Calu3 (cell line): ENCODE measurements around the gene RABAC1. TPM values are rescaled to one million over a fixed set of nuclear protein-coding genes. Genes with fewer than 3 reads are reported as not detected.

Source experiments
- BruUV-seq: library from RNA; stranded (reverse); fragments of 400-500 nt; replicated peaks from 2 replicates; lab custom pipeline; 2021; lab: Mats Ljungman, UMichigan
- CTCF ChIA-PET: fragments of 300-600 bp; sonication (Branson Sonifier 250); formaldehyde crosslinking; loops from one replicate; lab custom pipeline; 2022; ENCODE audit warnings: antibody characterized with exemption; lab: Charles Lee
- DNase-seq: peaks from one replicate; pipeline ENCODE4 v3.0.0; 2022
- H3K27ac Mint-ChIP-seq: one replicate; pipeline ENCODE4 v1.8.0; 2022; ENCODE audit warnings: mixed read lengths; ENCODE audit not compliant: unreplicated experiment
- H3K27me3 Mint-ChIP-seq: one replicate; pipeline ENCODE4 v1.8.0; 2022; ENCODE audit warnings: mixed read lengths; ENCODE audit not compliant: unreplicated experiment
- H3K36me3 Mint-ChIP-seq: one replicate; pipeline ENCODE4 v1.8.0; 2022; ENCODE audit warnings: mild to moderate bottlenecking, moderate library complexity, mixed read lengths; ENCODE audit not compliant: insufficient read depth, unreplicated experiment
- H3K4me1 Mint-ChIP-seq: one replicate; pipeline ENCODE4 v1.8.0; 2022; ENCODE audit warnings: mild to moderate bottlenecking, low read depth, mixed read lengths; ENCODE audit not compliant: unreplicated experiment
- H3K4me3 Mint-ChIP-seq: one replicate; pipeline ENCODE4 v1.8.0; 2022; ENCODE audit warnings: mild to moderate bottlenecking, low read depth, moderate library complexity, mixed read lengths; ENCODE audit not compliant: unreplicated experiment
- H3K9me3 Mint-ChIP-seq: one replicate; pipeline ENCODE4 v1.8.0; 2022; ENCODE audit warnings: low read depth, mixed read lengths; ENCODE audit not compliant: unreplicated experiment
- intact Hi-C: fragments of 100-400 bp; cut with micrococcal nuclease; formaldehyde crosslinking; loops from one replicate; pipeline ENCODE4 v1.10.0; 2022; ENCODE audit not compliant: unreplicated experiment
- total RNA-seq: library from RNA; stranded (reverse); gene quantifications from 2 replicates; pipeline ENCODE4 v1.2.3, GENCODE V29; 2022
- TF ChIP-seq, protein P1 (sequence below): fragments of 200-600 bp; IDR thresholded peaks from one replicate; pipeline ENCODE4 v1.8.0; 2022; ENCODE audit warnings: antibody characterized with exemption; ENCODE audit not compliant: unreplicated experiment

The RABAC1 gene
- total RNA-seq, 1 experiment from 2014 or later: 116 TPM

DNA sequence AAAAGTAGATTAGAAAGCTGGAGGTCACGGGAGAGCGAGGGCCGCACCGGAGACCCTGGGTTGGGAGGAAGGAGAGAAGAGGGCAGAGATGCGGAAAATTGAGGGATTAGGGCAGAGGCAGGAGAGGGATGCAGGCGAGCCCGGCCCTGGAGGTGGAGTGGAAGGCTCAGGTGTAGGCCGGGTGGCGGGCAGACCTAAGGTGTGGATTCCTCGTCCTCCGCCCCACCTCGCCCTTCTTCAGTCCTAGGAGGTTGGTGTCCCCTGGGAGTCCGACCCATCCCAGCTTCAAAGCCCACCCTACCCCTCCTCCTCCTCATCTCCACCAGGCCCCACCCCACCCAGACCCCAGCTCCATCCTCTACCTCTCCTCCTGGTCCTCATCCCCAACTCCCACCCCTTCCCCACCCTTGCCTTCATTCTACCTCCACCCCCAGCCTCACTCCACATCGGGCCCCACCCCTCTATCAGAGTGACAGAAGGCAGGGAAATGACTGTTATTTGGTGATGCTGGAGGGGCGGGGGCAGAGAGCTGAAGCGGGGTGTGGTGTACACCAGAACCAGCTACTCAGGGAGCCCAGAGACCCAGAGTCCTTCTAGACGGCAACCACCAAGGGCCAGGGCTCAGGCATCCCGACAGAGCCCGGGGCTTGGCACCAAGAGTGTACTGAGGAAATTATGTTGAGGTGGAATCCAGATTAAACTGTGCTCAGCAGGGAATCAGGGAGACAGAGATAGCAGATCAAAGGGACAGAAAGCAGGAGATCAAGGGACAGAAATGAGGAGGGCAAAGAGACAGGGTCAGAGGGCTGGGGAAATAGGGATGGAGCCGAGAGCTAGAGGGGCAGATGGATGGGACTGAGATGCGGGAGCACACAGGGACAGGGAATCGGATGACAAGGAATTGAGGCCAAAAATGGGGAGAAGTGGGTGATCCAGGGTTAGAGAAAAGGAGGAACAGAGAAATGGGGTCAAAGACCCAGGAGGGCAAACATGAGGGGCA is 37.2 kb downstream of the RABAC1 start:
- DNase-seq: no peak

DNA sequence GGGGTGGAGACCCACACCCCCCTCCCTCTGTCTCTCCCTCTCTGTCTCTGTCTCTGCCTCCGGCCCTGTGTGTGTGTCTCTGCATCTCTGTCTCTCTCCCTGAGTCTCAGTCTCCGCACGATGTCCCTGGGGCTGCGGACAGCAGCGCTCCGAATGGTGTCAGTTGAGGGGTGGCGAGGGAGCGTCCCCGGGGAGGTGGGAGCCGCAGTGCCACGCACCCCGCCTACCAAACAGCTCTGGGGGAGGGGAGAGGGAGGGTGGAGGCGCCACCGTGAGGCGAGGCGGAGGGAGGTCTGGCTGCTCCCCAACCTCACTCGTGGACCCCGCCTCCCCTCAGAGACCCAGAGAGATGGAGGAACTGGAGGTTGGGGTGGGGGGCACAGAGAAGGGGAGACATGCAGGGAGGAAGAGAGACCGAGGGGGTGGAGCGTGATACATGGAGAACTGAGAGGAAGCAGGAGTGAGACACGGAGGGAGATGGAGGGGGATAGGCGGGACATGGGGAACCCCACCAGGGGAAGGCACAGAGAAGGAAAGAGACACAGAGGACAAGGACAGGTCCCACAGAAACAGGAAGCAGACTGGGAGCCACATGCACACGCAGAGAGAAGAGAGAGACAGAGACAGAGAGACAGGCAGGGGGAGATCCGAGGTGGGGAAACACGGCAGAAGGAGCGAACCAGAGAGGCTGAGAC is 38.1 kb downstream of the RABAC1 start:
- TF ChIP-seq, protein P1, sequence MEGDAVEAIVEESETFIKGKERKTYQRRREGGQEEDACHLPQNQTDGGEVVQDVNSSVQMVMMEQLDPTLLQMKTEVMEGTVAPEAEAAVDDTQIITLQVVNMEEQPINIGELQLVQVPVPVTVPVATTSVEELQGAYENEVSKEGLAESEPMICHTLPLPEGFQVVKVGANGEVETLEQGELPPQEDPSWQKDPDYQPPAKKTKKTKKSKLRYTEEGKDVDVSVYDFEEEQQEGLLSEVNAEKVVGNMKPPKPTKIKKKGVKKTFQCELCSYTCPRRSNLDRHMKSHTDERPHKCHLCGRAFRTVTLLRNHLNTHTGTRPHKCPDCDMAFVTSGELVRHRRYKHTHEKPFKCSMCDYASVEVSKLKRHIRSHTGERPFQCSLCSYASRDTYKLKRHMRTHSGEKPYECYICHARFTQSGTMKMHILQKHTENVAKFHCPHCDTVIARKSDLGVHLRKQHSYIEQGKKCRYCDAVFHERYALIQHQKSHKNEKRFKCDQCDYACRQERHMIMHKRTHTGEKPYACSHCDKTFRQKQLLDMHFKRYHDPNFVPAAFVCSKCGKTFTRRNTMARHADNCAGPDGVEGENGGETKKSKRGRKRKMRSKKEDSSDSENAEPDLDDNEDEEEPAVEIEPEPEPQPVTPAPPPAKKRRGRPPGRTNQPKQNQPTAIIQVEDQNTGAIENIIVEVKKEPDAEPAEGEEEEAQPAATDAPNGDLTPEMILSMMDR: no peak
- no peak for DNase-seq
- Mint-ChIP-seq H3K36me3 (no peaks in the 10 kb centered on the region), H3K4me3 (no peak overlapping the region), H3K9me3 (no peaks in the 10 kb centered on the region), H3K27me3 (no peaks in the 10 kb centered on the region), H3K4me1 (peaks cover 9% of the 10 kb centered on the region), H3K27ac (no peak overlapping the region)
- CTCF ChIA-PET: no interaction called here
- BruUV-seq: no TSS peak
- intact Hi-C loops: no loop called here

More for the DNA sequence above, 37.2 kb downstream of the RABAC1 start:
- BruUV-seq: no TSS peak
- no peaks in the 10 kb centered on the region for H3K36me3 Mint-ChIP-seq
- no peak overlapping the region for H3K27ac Mint-ChIP-seq
- H3K27me3 Mint-ChIP-seq: no peaks in the 10 kb centered on the region
- H3K4me1 Mint-ChIP-seq: peaks cover 9% of the 10 kb centered on the region
- no peak overlapping the region for H3K4me3 Mint-ChIP-seq
- no peaks in the 10 kb centered on the region for H3K9me3 Mint-ChIP-seq
- intact Hi-C loops: no loop called here
- CTCF ChIA-PET: interaction anchor here (0.5 to 0.6 kb wide), 2 partner anchors 50 to 1197 kb away, joined by 4 to 10 read pairs; no protein-coding TSS in a partner anchor
- TF ChIP-seq, protein P1: no peak

GRCh38 chr19:41919948-41920712 is 39.0 kb downstream of the RABAC1 start:
- CTCF ChIA-PET: no interaction called here
- Mint-ChIP-seq H3K36me3 (no peaks in the 10 kb centered on the region), H3K9me3 (no peaks in the 10 kb centered on the region), H3K4me3 (no peak overlapping the region), H3K4me1 (peaks cover 9% of the 10 kb centered on the region), H3K27ac (no peak overlapping the region), H3K27me3 (no peaks in the 10 kb centered on the region)
- DNase-seq: no peak
- no TSS peak for BruUV-seq
- TF ChIP-seq, protein P1: no peak
- intact Hi-C loops: no loop called here

GRCh38 chr19:41918653-41919244 is 40.4 kb downstream of the RABAC1 start:
- intact Hi-C loops: no loop called here
- BruUV-seq: no TSS peak
- Mint-ChIP-seq H3K36me3 (no peaks in the 10 kb centered on the region), H3K4me3 (no peak overlapping the region), H3K27me3 (no peaks in the 10 kb centered on the region), H3K27ac (no peak overlapping the region), H3K9me3 (no peaks in the 10 kb centered on the region), H3K4me1 (peaks cover 9% of the 10 kb centered on the region)
- no peak for DNase-seq
- CTCF ChIA-PET: interaction anchor here (0.6 kb wide), 1 partner anchor 19 kb away, joined by 4 read pairs; no protein-coding TSS in a partner anchor
- TF ChIP-seq, protein P1: no peak
